Measurements from ENCODE around the gene SPATA3.

DNA sequence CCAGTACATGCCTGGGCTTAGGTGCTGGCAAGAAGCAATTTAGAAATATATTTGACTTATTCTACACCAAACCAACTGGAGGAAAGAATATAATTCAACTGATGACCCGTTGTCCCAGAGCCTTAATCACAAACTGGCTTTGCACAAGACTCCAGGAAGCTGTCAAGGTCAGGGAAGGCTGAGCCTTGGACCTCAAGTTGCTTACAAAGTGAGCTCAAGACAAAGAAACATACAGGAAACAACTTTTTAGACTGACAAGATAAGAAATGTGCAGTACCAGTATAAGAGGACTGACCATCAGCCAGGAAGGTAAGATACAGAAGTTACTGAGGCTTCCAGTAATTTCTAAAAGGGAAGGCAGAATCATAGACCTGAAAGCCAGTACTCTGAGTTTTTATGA, 35.9 kb upstream of the SPATA3 start:
- TF ChIP-seq POLR2AphosphoS5 (IDR thresholded peaks at IDR 0.05) (no peak), CTCF (IDR thresholded peaks at IDR 0.05) (no peak)
